Glomerular visceral epithelial cell (primary cell): Measurements from ENCODE around the gene TMEM143.
"Not testable (repeated sequence)": the region's sequence is repeated elsewhere in the genome, so short reads cannot be mapped to it uniquely, and the experiment has no call there.

ENCODE experiments used
- DNase-seq: peaks from one replicate; pipeline ENCODE4 v3.0.0-alpha.2; 2016; ENCODE audit errors: extremely low spot score

Gene TMEM143

DNA sequence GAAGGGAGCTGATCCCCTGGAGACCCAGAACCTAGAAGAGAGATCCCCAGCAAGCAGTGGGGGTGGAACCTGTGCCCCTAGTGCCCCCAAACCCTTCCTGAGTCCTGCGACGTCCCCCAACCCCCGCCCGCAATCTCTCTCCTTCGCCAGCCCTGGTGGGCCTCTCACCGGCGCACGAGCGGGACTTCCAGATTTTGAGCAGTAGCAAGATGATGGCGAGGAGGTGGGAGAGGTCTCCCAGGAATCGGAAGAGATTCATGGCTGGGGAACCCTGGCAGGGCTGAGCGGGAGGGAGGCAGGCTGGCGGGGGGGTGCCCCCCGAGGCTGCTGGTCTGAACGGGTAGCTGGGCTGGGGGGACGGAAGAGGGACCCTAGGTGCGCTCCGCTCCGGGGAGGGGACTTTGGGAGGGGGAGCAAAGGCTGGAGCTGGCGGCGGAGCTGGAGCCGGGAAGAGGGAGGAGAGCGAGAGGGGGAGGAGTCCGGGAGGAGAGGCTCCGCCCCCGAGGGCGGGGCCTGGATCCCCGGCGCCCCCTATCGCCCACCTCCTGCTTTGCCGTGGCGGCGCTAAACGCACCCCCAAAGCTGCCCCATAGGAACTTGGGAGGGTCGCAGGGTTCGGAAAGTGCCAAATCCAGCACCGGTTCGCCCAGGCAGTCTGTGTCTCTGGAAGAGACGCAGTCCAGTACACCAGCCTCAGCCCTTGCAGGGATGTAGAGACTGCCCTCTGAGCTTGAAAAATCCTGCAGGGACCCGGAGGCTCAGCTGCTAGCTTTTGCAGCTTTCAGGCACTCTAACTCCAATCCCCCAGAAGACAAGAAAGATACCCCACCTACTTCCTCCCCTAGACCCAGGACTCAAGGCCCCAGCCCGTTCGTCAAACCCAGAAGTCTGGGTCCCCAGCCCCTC is 27.6 kb upstream of the TMEM143 start, which contains the start of gene KDELR1:
TSS of gene KDELR1 (minus strand) at position 452 of the 906 bp plus-strand sequence. CDS start at position 259, 193 bp downstream.
- DNase-seq, result peak; percentile 78

DNA sequence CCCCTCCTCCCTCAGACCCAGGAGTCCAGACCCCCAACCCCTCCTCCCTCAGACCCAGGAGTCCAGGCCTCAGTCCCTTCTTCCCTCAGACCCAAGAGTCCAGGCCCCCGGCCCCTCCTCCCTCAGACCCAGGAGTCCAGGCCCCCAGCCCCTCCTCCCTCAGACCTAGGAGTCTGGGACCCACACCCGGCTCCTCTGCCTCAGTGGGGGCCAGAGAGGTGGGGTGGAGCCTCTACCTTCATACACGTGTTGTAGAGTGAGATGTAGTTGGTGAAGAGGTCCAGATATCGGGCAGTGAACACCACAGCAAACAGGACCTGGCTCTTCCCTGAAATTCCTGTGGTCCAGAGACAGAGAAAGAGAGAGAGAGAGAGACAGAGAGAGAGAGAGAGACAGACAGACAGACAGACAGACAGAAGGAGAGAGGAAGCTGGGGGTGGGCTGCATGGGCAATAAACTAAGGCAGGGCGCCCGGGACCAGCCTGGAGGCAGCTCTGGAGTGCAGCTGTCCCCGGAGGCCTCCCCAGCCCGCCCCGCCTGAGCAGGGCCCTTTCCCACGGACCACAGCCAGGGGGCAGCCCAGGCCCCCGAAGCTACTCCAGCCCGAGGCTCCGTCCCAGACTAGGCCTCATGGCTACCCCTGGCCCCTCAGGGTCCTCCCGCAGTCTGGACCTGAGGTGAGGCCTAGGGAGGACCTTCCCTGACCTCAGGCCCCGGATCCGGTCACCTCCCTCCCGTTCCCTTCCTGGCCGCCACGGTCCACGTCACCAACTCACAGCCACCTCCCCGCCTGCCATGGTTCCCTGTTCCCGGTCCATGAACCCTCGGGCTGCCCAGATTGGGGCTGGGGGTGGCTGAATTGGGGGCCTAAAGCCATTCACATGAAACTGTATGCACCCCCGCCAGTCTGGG is 26.7 kb upstream of the TMEM143 start:
- peak; percentile 62 for DNase-seq

GRCh38 chr19:48386981-48387380 is 23.2 kb upstream of the TMEM143 start:
- DNase-seq, result no peak

GRCh38 chr19:48385461-48386087 is 21.8 kb upstream of the TMEM143 start:
- no peak for DNase-seq

DNA sequence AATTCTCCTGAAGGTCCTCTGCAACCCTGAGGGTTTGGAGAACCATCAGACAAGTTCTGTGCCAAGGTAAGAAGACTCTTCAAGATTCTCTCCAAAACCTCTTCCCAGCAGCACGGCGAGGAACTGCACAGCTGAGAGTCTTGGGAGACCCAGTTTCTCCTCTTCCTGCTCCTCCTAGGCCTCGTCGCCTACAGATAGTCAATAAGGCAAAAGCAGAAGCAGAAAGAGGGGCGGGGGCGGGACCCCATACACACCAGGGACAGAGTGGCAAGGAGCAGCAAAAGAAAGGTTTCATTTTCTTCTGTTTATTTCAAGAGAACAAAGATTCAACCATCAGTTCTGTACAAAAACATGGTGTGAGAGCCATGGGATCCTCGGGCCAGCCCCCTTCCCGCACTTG is 18.5 kb upstream of the TMEM143 start:
- DNase-seq, result no peak

DNA sequence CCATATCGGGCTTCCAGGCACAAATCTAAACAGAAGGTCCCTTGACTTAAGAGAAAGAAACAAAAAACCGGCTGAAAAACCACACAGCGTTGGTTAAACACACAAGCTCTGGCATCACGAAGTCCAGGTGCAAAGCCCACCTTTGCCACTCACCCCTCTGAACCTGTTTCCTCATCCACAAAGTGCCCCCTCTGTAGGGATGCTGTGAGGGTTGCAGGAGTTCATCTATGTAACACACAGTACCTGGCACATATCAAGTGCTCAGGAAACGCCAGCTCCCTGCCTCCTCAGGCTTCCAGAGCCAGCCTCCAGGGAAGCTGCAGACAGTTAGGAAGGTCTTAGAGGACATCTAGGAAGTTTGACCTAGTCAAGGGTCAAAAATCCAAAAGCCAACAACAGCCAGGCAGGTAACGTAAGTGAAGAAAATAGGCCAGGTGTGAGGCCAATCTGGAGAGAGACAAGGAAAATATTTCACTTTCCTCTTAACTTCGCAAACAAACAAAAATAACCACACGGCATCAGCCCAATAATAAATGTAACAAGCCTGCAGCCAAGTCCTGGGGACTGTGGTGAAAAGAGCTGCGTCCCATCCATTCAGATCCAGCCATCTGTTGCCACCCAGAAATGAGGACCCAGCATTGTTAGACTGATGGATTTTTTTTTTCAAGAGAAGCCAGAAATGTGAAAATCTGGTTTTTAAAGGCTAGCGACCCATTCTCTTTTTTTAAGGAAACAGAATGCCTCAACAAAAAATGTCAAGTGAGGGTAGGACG is 17.6 kb upstream of the TMEM143 start:
- no peak for DNase-seq

DNA sequence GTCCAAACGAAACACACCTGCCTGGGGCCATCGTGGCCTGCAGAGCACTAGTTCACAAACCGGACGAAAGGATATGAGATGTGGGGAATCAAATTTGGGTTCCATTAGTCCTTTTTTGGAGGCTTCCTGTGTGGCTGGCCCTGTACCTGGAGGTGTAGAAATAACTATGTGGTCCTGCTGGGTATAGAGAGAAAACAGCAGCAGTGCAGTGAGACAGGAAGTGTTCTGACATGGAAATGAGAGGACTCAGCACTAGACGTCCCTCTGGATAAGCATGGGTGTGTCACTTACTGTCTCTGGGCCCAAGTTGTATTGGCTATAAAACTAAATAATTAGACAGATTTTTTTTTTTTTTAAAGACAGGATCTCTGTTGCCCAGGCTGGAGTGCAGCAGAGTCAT is 15.3 kb upstream of the TMEM143 start:
- DNase-seq, result no peak

DNA sequence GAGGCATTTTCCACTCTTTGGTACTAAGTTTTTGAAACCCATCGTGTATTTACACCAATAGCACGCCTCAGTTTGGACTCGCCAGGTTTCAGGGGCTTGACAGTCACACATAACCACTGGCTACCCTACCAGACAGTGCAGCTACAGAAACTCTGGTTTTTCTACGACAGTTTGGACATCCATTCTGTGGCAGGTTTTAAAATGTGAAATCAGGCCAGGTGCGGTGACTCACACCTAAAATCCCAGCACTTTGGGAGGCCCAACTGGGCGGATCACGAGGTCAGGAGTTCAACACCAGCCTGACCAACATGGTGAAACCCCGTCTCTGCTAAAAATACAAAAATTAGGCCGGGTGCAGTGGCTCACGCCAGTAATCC is 14.4 kb upstream of the TMEM143 start:
- no peak for DNase-seq

GRCh38 chr19:48373567-48373966 is 9.8 kb upstream of the TMEM143 start:
- DNase-seq, result no peak

- peak; percentile 48 for DNase-seq
Observed at GRCh38 chr19:48372904-48373303, 9.2 kb upstream of the TMEM143 start.

- not testable (repeated sequence) for DNase-seq
Observed at GRCh38 chr19:48371771-48372170, 8.0 kb upstream of the TMEM143 start.

DNA sequence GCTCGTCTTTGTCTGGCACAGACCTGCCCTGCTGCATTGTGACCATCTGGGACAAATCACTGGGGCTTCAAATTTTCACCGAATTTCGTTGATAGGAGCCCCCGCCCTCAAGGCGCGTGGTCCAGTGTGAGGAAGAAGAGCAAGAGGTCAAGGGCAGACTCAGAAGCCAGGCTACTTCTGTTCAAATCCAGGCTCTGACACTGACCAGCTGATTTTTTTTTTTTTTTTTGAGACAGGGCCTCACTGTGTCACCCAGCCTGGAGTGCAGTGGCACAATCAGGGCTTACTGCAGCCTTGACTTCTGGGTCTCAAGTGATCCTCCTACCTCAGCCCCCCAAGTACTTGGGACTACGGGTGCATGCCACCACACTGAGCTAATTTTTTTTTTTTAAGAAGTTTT is 7.6 kb upstream of the TMEM143 start:
- DNase-seq, result no peak

DNA sequence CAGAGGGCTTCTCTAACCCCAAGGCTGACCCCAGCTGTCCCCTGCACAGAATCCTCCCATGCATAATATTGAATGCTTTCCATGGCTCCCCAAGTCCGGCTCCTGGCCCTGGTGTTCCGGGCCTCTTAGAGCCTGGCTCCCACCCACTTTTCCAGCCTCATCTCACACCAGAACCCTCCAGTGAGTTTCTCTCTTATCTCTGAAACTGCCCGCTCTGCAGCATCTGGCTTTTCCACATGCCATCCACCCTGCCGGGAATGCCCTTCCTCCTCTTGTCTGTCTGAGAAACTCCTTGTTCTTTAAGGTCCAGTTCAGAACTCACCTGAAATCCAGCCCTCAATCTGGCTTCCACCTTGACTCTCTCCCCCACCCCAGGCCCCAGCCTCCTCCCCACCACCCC is 7.2 kb upstream of the TMEM143 start:
- no peak for DNase-seq

DNA sequence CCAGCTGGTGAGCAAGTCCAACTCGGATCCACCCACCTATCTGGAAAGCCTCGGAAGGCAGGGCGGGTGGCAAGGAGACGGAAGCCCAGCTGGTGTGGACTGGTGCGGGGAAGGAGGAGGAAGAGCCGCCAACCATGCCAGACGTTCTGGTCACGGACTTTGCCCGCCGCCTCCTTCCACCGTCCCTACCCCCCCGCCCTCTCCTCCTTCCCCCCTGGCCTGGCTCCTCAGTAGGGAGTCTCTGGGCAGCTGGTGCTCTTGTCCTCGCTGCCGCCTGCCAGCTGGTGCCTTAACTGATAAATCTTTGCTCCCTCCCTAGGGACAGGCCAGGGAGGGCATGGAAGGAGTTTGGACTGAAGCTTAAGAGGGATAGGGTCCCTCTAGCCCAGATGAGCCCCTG is 5.2 kb upstream of the TMEM143 start:
- DNase-seq, result no peak

- DNase-seq, result no peak
Observed at GRCh38 chr19:48367855-48368254, 4.1 kb upstream of the TMEM143 start.

- DNase-seq, result no peak
Observed at GRCh38 chr19:48365602-48366001, 1.9 kb upstream of the TMEM143 start.

DNA sequence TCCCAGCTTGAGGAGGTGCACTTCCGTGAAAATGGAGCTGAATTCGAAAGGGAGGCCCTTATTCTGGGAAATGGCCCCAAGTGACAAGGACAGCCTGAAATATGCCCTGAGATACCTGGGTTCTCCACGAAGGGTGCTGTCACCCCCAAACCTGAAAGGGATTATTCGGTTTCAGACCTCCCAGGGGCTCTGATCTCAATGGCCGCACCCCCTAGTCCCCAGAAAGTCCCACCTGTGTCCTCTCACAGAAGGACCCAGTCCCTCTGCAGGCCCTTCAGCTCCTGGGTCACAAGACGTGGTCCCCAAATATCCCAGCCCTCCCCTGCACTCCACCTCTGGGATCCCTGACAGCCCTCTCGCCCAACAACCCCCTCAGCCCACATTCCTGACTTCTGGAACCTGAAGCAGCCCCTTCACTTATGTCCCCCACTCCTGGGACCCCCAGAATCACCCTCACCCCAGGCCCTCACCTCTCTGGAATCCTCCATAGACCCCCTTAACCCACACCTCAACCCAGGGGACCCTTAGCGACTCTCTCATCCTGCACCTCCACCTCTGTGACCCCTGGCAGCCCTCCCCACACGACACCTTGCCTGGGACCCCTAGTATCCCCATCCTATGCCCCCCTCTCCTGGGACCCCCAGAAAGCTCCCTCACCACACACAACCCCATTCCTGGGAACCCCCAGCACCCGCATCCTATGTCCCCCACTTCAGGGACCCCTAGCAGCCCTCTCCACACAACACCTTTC is 1.0 kb upstream of the TMEM143 start:
- no peak for DNase-seq

GRCh38 chr19:48363500-48363809 is 285 bp downstream of the TMEM143 start:
- DNase-seq, result no peak

DNA sequence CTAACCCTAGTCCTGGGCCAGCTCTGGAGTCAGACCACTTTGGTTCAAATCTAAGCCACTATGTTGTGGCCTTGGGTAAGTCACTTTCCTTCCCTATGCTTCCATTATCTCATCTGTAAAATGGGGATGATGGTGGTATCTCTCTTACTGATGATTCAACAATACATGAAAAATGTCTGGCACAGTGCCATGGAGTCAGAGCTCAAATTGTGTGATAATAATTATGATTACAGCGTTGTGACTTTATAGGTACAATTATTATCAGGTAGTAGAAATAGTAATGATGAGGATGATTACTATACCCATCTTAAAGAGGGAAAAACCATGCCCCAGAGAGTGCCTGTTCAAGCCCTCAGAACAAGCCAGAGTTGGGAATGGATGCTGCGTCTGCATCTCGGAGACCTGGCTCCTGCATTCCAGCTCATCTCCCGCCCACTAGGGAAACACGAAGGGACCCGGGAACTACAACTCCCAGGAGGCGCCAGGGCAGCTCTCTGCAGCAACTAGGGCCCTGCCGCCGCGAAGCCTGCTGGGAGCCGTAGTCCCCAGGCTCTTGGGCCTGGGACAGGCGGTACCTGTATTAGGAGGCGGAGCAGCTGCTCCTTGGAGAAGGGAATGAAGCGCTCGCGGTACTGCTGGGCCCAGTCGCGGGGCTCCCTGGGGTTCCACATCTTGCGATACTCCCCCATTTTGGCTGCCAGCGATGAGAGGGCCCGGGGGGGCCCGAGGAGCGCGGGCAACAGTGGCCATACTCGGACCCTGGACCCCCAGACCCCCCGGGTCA is 832 bp downstream of the TMEM143 start:
- DNase-seq, result peak; percentile 97

- no peak for DNase-seq
Observed at GRCh38 chr19:48361912-48362311, 1.8 kb downstream of the TMEM143 start.
